ENCODE measurements around the gene MNT. TPM values are rescaled to one million over a fixed set of nuclear protein-coding genes. Genes with fewer than 3 reads are reported as not detected.

MNT gene
- total RNA-seq, 4 donors from 2014 or later = 1.8 to 32.6 (median 7.8) TPM

GRCh38 chr17:2379489-2380225, 21.2 kb downstream of the MNT start:
- Histone ChIP-seq H3K27ac (no peak overlapping the region), H3K27me3 (no peaks in the 10 kb centered on the region), H3K9me3 (no peaks in the 10 kb centered on the region), H3K4me1 (no peaks in the 10 kb centered on the region), H3K36me3 (no peaks in the 10 kb centered on the region), H3K4me3 (no peak overlapping the region)
- DNase-seq = no peak
- TF ChIP-seq, protein P1, sequence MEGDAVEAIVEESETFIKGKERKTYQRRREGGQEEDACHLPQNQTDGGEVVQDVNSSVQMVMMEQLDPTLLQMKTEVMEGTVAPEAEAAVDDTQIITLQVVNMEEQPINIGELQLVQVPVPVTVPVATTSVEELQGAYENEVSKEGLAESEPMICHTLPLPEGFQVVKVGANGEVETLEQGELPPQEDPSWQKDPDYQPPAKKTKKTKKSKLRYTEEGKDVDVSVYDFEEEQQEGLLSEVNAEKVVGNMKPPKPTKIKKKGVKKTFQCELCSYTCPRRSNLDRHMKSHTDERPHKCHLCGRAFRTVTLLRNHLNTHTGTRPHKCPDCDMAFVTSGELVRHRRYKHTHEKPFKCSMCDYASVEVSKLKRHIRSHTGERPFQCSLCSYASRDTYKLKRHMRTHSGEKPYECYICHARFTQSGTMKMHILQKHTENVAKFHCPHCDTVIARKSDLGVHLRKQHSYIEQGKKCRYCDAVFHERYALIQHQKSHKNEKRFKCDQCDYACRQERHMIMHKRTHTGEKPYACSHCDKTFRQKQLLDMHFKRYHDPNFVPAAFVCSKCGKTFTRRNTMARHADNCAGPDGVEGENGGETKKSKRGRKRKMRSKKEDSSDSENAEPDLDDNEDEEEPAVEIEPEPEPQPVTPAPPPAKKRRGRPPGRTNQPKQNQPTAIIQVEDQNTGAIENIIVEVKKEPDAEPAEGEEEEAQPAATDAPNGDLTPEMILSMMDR (IDR thresholded peaks at IDR 0.05) = no peak
- intact Hi-C loops (cut with DNase I; ENCODE audit: low total_unique reads) = no loop called here

DNA sequence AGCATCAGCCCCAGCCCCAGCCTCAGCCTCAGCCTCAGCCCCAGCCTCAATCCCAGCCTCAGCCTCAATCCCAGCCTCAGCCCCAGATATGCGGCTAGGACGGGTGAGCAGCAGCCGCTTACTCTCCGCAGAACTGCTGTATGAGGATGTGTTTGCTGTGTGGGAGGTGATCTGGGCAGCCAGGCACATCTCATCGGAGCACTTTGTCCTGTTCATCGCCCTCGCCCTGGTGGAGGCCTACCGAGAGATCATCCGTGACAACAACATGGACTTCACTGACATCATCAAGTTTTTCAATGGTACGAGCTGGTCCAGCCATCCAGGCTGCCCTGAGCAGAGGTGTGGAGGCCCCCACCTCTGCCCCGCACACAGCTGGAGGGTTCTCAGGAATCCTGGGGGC, 22.0 kb downstream of the MNT start:
- H3K4me3 ChIP-seq = no peak overlapping the region
- H3K4me1 ChIP-seq = no peaks in the 10 kb centered on the region
- no peak overlapping the region for H3K27ac ChIP-seq
- H3K9me3 ChIP-seq = no peaks in the 10 kb centered on the region
- TF ChIP-seq POLR2A (IDR thresholded peaks at IDR 0.05) = no peak
- TF ChIP-seq, protein P1 (IDR thresholded peaks at IDR 0.05) = no peak
- intact Hi-C loops (cut with DNase I; ENCODE audit: low total_unique reads) = no loop called here
- no peaks in the 10 kb centered on the region for H3K36me3 ChIP-seq
- H3K27me3 ChIP-seq = no peaks in the 10 kb centered on the region
- no peak for DNase-seq

GRCh38 chr17:2377659-2378058, 23.2 kb downstream of the MNT start:
- Histone ChIP-seq H3K4me1 (no peaks in the 10 kb centered on the region), H3K27me3 (no peaks in the 10 kb centered on the region), H3K9me3 (no peaks in the 10 kb centered on the region), H3K4me3 (no peak overlapping the region), H3K27ac (no peak overlapping the region), H3K36me3 (no peaks in the 10 kb centered on the region)
- no peak for DNase-seq
- intact Hi-C loops (cut with DNase I; ENCODE audit: low total_unique reads) = no loop called here
- TF ChIP-seq, protein P1 (IDR thresholded peaks at IDR 0.05) = no peak
- TF ChIP-seq POLR2A (IDR thresholded peaks at IDR 0.05) = no peak

- intact Hi-C loops (cut with DNase I; ENCODE audit: low total_unique reads) = no loop called here
- H3K4me1 ChIP-seq = no peaks in the 10 kb centered on the region
- H3K27ac ChIP-seq = no peak overlapping the region
These were observed 24.8 kb downstream of the MNT start for GRCh38 chr17:2376107-2376506.

GRCh38 chr17:2375406-2375805, 25.5 kb downstream of the MNT start:
- Histone ChIP-seq H3K36me3 (no peaks in the 10 kb centered on the region), H3K27ac (no peak overlapping the region), H3K9me3 (no peaks in the 10 kb centered on the region), H3K4me3 (no peak overlapping the region), H3K27me3 (no peaks in the 10 kb centered on the region), H3K4me1 (no peaks in the 10 kb centered on the region)
- DNase-seq = no peak
- intact Hi-C loops (cut with DNase I; ENCODE audit: low total_unique reads) = no loop called here
- TF ChIP-seq POLR2A (IDR thresholded peaks at IDR 0.05) = no peak
- TF ChIP-seq, protein P1 (IDR thresholded peaks at IDR 0.05) = no peak

More at GRCh38 chr17:2376107-2376506, 24.8 kb downstream of the MNT start:
- no peaks in the 10 kb centered on the region for H3K27me3 ChIP-seq
- H3K36me3 ChIP-seq = no peaks in the 10 kb centered on the region
- H3K9me3 ChIP-seq = no peaks in the 10 kb centered on the region
- no peak overlapping the region for H3K4me3 ChIP-seq
- TF ChIP-seq, protein P1 (IDR thresholded peaks at IDR 0.05) = no peak
- no peak for TF ChIP-seq POLR2A (IDR thresholded peaks at IDR 0.05)
- no peak for DNase-seq
